DOHH2 (cell line): ENCODE measurements around the gene NOP53.
"Not testable (repeated sequence)": the region's sequence is repeated elsewhere in the genome, so short reads cannot be mapped to it uniquely, and the experiment has no call there.

Source experiments
- H3F3A ChIP-seq: fragments of 200-600 bp; sonication (generic), shearing (Covaris generic); 2 replicates; pipeline ENCODE4 v1.6.0; 2016; ENCODE audit warnings: antibody characterized with exemption, mild to moderate bottlenecking; ENCODE audit not compliant: control insufficient read depth, insufficient read depth
- H3K27ac ChIP-seq: fragments of 200-600 bp; sonication (generic); 2 replicates; pipeline ENCODE4 v1.5.1; 2014; ENCODE audit warnings: low read depth, mild to moderate bottlenecking, low read length, moderate library complexity
- H3K27me3 ChIP-seq: fragments of 200-600 bp; sonication (generic); 2 replicates; pipeline ENCODE4 v1.6.1; 2014; ENCODE audit warnings: mild to moderate bottlenecking, low read length, mixed read lengths; ENCODE audit not compliant: control insufficient read depth
- H3K36me3 ChIP-seq: fragments of 200-600 bp; sonication (generic); 2 replicates; pipeline ENCODE4 v1.6.1; 2014; ENCODE audit warnings: mild to moderate bottlenecking, low read length, moderate library complexity, mixed read lengths; ENCODE audit not compliant: control insufficient read depth
- H3K4me1 ChIP-seq: fragments of 200-600 bp; sonication (generic); 2 replicates; pipeline ENCODE4 v1.6.1; 2014; ENCODE audit warnings: mild to moderate bottlenecking, low read length, mixed read lengths; ENCODE audit not compliant: control insufficient read depth
- H3K4me2 ChIP-seq: fragments of 200-600 bp; sonication (generic); 2 replicates; pipeline ENCODE4 v1.6.0; 2014; ENCODE audit warnings: mild to moderate bottlenecking, low read length, moderate library complexity
- H3K4me3 ChIP-seq: fragments of 200-600 bp; sonication (generic); 2 replicates; pipeline ENCODE4 v1.5.1; 2014; ENCODE audit warnings: mild to moderate bottlenecking, low read length, mixed read lengths
- H3K79me2 ChIP-seq: fragments of 200-600 bp; sonication (generic); 2 replicates; pipeline ENCODE4 v1.6.1; 2014; ENCODE audit warnings: mild to moderate bottlenecking, low read length, mixed read lengths; ENCODE audit not compliant: control insufficient read depth
- H3K9me2 ChIP-seq: fragments of 200-600 bp; sonication (generic); replicated peaks from 2 replicates; pipeline ENCODE4 v1.6.1; 2014; ENCODE audit warnings: mild to moderate bottlenecking, low read length, mixed read lengths; ENCODE audit not compliant: control insufficient read depth
- H3K9me3 ChIP-seq: fragments of 200-600 bp; sonication (generic); 2 replicates; pipeline ENCODE4 v1.6.1; 2014; ENCODE audit warnings: antibody characterized with exemption, low read length, mixed read lengths; ENCODE audit not compliant: control insufficient read depth, insufficient read depth
- H4K20me1 ChIP-seq: fragments of 200-600 bp; sonication (generic); 2 replicates; pipeline ENCODE4 v1.6.0; 2014; ENCODE audit warnings: low read depth, mild to moderate bottlenecking, antibody characterized with exemption, low read length, moderate library complexity; ENCODE audit not compliant: control insufficient read depth, insufficient read depth
- CTCF ChIP-seq: fragments of 200-600 bp; sonication (generic); IDR thresholded peaks from one replicate; pipeline ENCODE4 v1.5.1; 2014; ENCODE audit warnings: antibody characterized with exemption, mild to moderate bottlenecking, low read depth, low read length; ENCODE audit not compliant: poor library complexity, severe bottlenecking
- EZH2phosphoT487 ChIP-seq: fragments of 200-600 bp; sonication (generic); IDR thresholded peaks from 2 replicates; pipeline ENCODE4 v1.6.1; 2017; ENCODE audit warnings: borderline replicate concordance, mild to moderate bottlenecking, antibody characterized with exemption, low read length, moderate library complexity, mixed read lengths

NOP53 gene

GRCh38 chr19:47769534-47769933 is 24.2 kb downstream of the NOP53 start:
- no peaks in the 10 kb centered on the region for H3F3A ChIP-seq
- H3K9me2 ChIP-seq: no peaks in the 10 kb centered on the region
- H3K4me3 ChIP-seq: no peak overlapping the region
- no peak for TF ChIP-seq EZH2phosphoT487
- TF ChIP-seq CTCF: no peak
- no peaks in the 10 kb centered on the region for H4K20me1 ChIP-seq
- peaks cover 5% of the 10 kb centered on the region; the same call in 1 of the 2 replicates for H3K4me1 ChIP-seq
- no peak overlapping the region for H3K4me2 ChIP-seq
- H3K9me3 ChIP-seq: no peaks in the 10 kb centered on the region
- H3K36me3 ChIP-seq: no peaks in the 10 kb centered on the region
- no peaks in the 10 kb centered on the region; the same call in 1 of the 2 replicates for H3K27me3 ChIP-seq
- H3K27ac ChIP-seq: no peak overlapping the region
- no peaks in the 10 kb centered on the region for H3K79me2 ChIP-seq

- not testable (repeated sequence) for H3F3A ChIP-seq
These were observed 25.9 kb downstream of the NOP53 start for GRCh38 chr19:47771291-47771690.

GRCh38 chr19:47776568-47776967 is 31.2 kb downstream of the NOP53 start:
- no peak overlapping the region for H3K4me3 ChIP-seq
- no peak overlapping the region for H3K27ac ChIP-seq
- no peaks in the 10 kb centered on the region for H3K9me2 ChIP-seq
- H3F3A ChIP-seq: no peaks in the 10 kb centered on the region; the same call in 1 of the 2 replicates
- no peak for TF ChIP-seq EZH2phosphoT487
- no peak for TF ChIP-seq CTCF
- no peaks in the 10 kb centered on the region for H4K20me1 ChIP-seq
- no peaks in the 10 kb centered on the region for H3K36me3 ChIP-seq
- no peak overlapping the region for H3K4me2 ChIP-seq
- peaks cover 7% of the 10 kb centered on the region for H3K27me3 ChIP-seq
- peaks cover 14% of the 10 kb centered on the region; the same call in 1 of the 2 replicates for H3K4me1 ChIP-seq
- H3K79me2 ChIP-seq: no peaks in the 10 kb centered on the region
- no peaks in the 10 kb centered on the region for H3K9me3 ChIP-seq

More at GRCh38 chr19:47771291-47771690, 25.9 kb downstream of the NOP53 start:
- not testable (repeated sequence) for H3K79me2 ChIP-seq, H3K4me1 ChIP-seq, H3K9me3 ChIP-seq, H3K36me3 ChIP-seq, H3K27me3 ChIP-seq, H3K9me2 ChIP-seq, H3K27ac ChIP-seq, H3K4me3 ChIP-seq, H4K20me1 ChIP-seq, H3K4me2 ChIP-seq

- H3K79me2 ChIP-seq, H4K20me1 ChIP-seq, H3K27me3 ChIP-seq, H3K9me2 ChIP-seq, H3K9me3 ChIP-seq, H3K27ac ChIP-seq, H3K36me3 ChIP-seq, H3F3A ChIP-seq: not testable (repeated sequence)
- Histone ChIP-seq H3K4me3 (peak overlapping the region; percentile 72; the same call in 1 of the 2 replicates), H3K4me1 (peaks cover 14% of the 10 kb centered on the region; the same call in 1 of the 2 replicates), H3K4me2 (peak overlapping the region; percentile 74)
These were observed 32.1 kb downstream of the NOP53 start for GRCh38 chr19:47777245-47778048.
